WTC11 (cell line): ENCODE measurements around the gene HDGFL2. TPM values are rescaled to one million over a fixed set of nuclear protein-coding genes. Genes with fewer than 3 reads are reported as not detected.

Experiments used
- ATAC-seq: fragments of 200-7000 bp; cut with Tn5 transposase; 2 replicates; pipeline ENCODE4 v1.10.0; 2021; ENCODE audit warnings: mild to moderate bottlenecking, moderate library complexity
- CTCF ChIA-PET: fragments of 300-600 bp; sonication (Branson Sonifier 250); formaldehyde crosslinking; loops from one replicate; lab custom pipeline; 2021; ENCODE audit warnings: antibody characterized with exemption; lab: Charles Lee
- POLR2A ChIA-PET: fragments of 350-600 bp; sonication (Branson Sonifier 250); formaldehyde crosslinking; loops from one replicate; lab custom pipeline; 2021; ENCODE audit warnings: antibody characterized with exemption; lab: Charles Lee
- DNase-seq: peaks from one replicate; pipeline ENCODE4 v3.0.0; 2021; ENCODE audit warnings: low spot score
- H3K27ac Mint-ChIP-seq: 2 replicates; pipeline ENCODE4 v1.8.0; 2021; ENCODE audit warnings: mixed read lengths
- H3K27me3 Mint-ChIP-seq: 2 replicates; pipeline ENCODE4 v1.8.0; 2021; ENCODE audit warnings: low read depth, mild to moderate bottlenecking, moderate library complexity, mixed read lengths
- H3K36me3 Mint-ChIP-seq: 2 replicates; pipeline ENCODE4 v1.8.0; 2021; ENCODE audit warnings: mixed read lengths
- H3K4me1 Mint-ChIP-seq: 2 replicates; pipeline ENCODE4 v1.8.0; 2022; ENCODE audit warnings: mixed read lengths
- H3K4me3 Mint-ChIP-seq: 2 replicates; pipeline ENCODE4 v1.8.0; 2021; ENCODE audit warnings: mild to moderate bottlenecking, moderate library complexity, mixed read lengths
- H3K9me3 Mint-ChIP-seq: 2 replicates; pipeline ENCODE4 v1.8.0; 2021; ENCODE audit warnings: mixed read lengths
- ATF1 ChIP-seq: sonication (generic); formaldehyde crosslinking; IDR thresholded peaks from 2 replicates; pipeline ENCODE4 v1.8.1; 2023; ENCODE audit warnings: mild to moderate bottlenecking, moderate library complexity, missing genetic modification reagents
- CREB1 ChIP-seq: sonication (generic); formaldehyde crosslinking; IDR thresholded peaks from 2 replicates; pipeline ENCODE4 v1.8.0; 2023; ENCODE audit warnings: mild to moderate bottlenecking, missing genetic modification reagents
- ETV6 ChIP-seq: sonication (generic); formaldehyde crosslinking; IDR thresholded peaks from 2 replicates; pipeline ENCODE4 v1.8.1; 2022; ENCODE audit warnings: mild to moderate bottlenecking, missing genetic modification reagents
- NFYB ChIP-seq: sonication (generic); formaldehyde crosslinking; conservative IDR thresholded peaks from 2 replicates; pipeline ENCODE4 v1.8.0; 2022; ENCODE audit warnings: low read depth, missing genetic modification reagents
- RORB ChIP-seq: fragments of 250-450 bp; sonication (Bioruptor Pico); IDR thresholded peaks from 2 replicates; pipeline ENCODE4 v1.9.0; 2021; ENCODE audit warnings: mild to moderate bottlenecking
- ZNF121 ChIP-seq: sonication (generic); formaldehyde crosslinking; IDR thresholded peaks from 2 replicates; pipeline ENCODE4 v1.8.0; 2023; ENCODE audit warnings: missing genetic modification reagents
- ZNF671 ChIP-seq: fragments of 250-450 bp; sonication (Bioruptor Pico); IDR thresholded peaks from 2 replicates; pipeline ENCODE4 v1.8.0; 2021; ENCODE audit warnings: mild to moderate bottlenecking
- total RNA-seq: library from RNA; stranded (reverse); gene quantifications from 3 replicates; pipeline ENCODE4 v1.2.3, GENCODE V29; 2021
- TF ChIP-seq, protein P1 (sequence below): fragments of 250-450 bp; sonication (Bioruptor Pico); IDR thresholded peaks from 2 replicates; pipeline ENCODE4 v2.1.2; 2022; ENCODE audit warnings: mild to moderate bottlenecking, moderate library complexity
- TF ChIP-seq, protein P2 (sequence below): sonication (generic); formaldehyde crosslinking; IDR thresholded peaks from 2 replicates; pipeline ENCODE4 v1.8.0; 2023; ENCODE audit warnings: mild to moderate bottlenecking, missing genetic modification reagents
- TF ChIP-seq, protein P3 (sequence below): sonication (generic); formaldehyde crosslinking; IDR thresholded peaks from 2 replicates; pipeline ENCODE4 v1.8.0; 2022; ENCODE audit warnings: missing genetic modification reagents
- TF ChIP-seq, protein P4 (sequence below): fragments of 250-450 bp; sonication (Bioruptor Pico); IDR thresholded peaks from 2 replicates; pipeline ENCODE4 v1.9.0; 2021; ENCODE audit warnings: moderate library complexity, mild to moderate bottlenecking, inconsistent platforms, borderline replicate concordance
- TF ChIP-seq, protein P5 (sequence below): sonication (generic); formaldehyde crosslinking; IDR thresholded peaks from 2 replicates; pipeline ENCODE4 v1.8.0; 2023; ENCODE audit warnings: missing genetic modification reagents, mild to moderate bottlenecking, borderline replicate concordance

HDGFL2 gene
- total RNA-seq, 1 experiment from 2014 or later, result 115 TPM

DNA sequence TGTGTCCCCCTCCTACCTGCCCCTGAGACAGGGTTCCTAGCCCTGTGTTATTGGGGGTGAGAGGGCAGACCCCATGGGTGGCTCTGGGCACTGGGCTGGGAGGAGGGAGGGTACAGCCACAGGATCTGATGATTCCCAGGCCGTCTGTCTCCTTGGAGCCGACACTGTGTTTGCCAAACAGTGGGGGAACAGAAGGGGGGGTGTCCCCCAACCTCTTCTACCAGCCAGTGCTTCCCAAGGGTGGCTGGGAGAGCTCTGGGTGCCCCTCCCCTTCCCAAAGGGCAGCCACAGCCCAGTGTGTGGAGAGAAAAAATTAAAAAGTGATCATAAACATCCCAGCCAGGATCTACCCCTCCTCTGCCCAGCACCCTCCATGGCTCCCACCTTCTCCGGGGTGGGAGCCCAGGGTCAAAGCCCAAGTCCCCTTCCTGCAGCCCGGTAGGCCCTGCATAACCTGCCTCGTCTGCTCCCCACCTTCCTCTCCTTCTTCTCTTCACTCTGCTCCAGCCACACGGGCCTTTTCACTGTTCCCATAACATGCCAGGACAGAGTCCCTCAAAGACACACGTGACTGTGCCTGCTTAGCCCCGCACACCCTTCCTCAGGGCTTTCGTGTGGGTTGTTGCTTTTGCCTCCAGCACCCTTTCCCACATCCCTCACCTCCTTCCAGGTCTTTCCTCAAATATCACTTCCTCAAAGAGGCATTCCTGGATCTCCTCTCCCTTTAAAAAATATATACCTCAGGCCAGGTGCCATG is 47.6 kb downstream of the HDGFL2 start:
- H3K27me3 Mint-ChIP-seq, result peaks cover 68% of the 10 kb centered on the region
- no peaks in the 10 kb centered on the region for H3K9me3 Mint-ChIP-seq
- H3K4me1 Mint-ChIP-seq, result no peaks in the 10 kb centered on the region
- no peak overlapping the region for H3K4me3 Mint-ChIP-seq
- TF ChIP-seq RORB (CRISPR knock-in tag) (no peak), ETV6 (CRISPR knock-in tag) (no peak), NFYB (no peak), ZNF121 (CRISPR knock-in tag) (no peak)
- TF ChIP-seq, protein P1, sequence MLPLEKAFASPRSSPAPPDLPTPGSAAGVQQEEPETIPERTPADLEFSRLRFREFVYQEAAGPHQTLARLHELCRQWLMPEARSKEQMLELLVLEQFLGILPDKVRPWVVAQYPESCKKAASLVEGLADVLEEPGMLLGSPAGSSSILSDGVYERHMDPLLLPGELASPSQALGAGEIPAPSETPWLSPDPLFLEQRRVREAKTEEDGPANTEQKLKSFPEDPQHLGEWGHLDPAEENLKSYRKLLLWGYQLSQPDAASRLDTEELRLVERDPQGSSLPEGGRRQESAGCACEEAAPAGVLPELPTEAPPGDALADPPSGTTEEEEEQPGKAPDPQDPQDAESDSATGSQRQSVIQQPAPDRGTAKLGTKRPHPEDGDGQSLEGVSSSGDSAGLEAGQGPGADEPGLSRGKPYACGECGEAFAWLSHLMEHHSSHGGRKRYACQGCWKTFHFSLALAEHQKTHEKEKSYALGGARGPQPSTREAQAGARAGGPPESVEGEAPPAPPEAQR (CRISPR knock-in tag), result no peak
- TF ChIP-seq, protein P2, sequence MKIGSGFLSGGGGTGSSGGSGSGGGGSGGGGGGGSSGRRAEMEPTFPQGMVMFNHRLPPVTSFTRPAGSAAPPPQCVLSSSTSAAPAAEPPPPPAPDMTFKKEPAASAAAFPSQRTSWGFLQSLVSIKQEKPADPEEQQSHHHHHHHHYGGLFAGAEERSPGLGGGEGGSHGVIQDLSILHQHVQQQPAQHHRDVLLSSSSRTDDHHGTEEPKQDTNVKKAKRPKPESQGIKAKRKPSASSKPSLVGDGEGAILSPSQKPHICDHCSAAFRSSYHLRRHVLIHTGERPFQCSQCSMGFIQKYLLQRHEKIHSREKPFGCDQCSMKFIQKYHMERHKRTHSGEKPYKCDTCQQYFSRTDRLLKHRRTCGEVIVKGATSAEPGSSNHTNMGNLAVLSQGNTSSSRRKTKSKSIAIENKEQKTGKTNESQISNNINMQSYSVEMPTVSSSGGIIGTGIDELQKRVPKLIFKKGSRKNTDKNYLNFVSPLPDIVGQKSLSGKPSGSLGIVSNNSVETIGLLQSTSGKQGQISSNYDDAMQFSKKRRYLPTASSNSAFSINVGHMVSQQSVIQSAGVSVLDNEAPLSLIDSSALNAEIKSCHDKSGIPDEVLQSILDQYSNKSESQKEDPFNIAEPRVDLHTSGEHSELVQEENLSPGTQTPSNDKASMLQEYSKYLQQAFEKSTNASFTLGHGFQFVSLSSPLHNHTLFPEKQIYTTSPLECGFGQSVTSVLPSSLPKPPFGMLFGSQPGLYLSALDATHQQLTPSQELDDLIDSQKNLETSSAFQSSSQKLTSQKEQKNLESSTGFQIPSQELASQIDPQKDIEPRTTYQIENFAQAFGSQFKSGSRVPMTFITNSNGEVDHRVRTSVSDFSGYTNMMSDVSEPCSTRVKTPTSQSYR, result no peak
- TF ChIP-seq, protein P3, sequence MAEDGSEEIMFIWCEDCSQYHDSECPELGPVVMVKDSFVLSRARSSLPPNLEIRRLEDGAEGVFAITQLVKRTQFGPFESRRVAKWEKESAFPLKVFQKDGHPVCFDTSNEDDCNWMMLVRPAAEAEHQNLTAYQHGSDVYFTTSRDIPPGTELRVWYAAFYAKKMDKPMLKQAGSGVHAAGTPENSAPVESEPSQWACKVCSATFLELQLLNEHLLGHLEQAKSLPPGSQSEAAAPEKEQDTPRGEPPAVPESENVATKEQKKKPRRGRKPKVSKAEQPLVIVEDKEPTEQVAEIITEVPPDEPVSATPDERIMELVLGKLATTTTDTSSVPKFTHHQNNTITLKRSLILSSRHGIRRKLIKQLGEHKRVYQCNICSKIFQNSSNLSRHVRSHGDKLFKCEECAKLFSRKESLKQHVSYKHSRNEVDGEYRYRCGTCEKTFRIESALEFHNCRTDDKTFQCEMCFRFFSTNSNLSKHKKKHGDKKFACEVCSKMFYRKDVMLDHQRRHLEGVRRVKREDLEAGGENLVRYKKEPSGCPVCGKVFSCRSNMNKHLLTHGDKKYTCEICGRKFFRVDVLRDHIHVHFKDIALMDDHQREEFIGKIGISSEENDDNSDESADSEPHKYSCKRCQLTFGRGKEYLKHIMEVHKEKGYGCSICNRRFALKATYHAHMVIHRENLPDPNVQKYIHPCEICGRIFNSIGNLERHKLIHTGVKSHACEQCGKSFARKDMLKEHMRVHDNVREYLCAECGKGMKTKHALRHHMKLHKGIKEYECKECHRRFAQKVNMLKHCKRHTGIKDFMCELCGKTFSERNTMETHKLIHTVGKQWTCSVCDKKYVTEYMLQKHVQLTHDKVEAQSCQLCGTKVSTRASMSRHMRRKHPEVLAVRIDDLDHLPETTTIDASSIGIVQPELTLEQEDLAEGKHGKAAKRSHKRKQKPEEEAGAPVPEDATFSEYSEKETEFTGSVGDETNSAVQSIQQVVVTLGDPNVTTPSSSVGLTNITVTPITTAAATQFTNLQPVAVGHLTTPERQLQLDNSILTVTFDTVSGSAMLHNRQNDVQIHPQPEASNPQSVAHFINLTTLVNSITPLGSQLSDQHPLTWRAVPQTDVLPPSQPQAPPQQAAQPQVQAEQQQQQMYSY (CRISPR knock-in tag), result no peak
- TF ChIP-seq, protein P4, sequence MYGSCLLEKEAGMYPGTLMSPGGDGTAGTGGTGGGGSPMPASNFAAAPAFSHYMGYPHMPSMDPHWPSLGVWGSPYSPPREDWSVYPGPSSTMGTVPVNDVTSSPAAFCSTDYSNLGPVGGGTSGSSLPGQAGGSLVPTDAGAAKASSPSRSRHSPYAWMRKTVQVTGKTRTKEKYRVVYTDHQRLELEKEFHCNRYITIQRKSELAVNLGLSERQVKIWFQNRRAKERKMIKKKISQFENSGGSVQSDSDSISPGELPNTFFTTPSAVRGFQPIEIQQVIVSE (CRISPR knock-in tag), result no peak
- TF ChIP-seq, all 79 proteins: peak for 0
- DNase-seq (no peak), ATAC-seq (no peak)
- no peak overlapping the region for H3K27ac Mint-ChIP-seq
- POLR2A ChIA-PET, result no interaction called here
- H3K36me3 Mint-ChIP-seq, result no peaks in the 10 kb centered on the region
- CTCF ChIA-PET, result interaction anchor here (1.1 kb wide), 2 partner anchors 116 to 157 kb away, joined by 3 read pairs; no protein-coding TSS in a partner anchor

DNA sequence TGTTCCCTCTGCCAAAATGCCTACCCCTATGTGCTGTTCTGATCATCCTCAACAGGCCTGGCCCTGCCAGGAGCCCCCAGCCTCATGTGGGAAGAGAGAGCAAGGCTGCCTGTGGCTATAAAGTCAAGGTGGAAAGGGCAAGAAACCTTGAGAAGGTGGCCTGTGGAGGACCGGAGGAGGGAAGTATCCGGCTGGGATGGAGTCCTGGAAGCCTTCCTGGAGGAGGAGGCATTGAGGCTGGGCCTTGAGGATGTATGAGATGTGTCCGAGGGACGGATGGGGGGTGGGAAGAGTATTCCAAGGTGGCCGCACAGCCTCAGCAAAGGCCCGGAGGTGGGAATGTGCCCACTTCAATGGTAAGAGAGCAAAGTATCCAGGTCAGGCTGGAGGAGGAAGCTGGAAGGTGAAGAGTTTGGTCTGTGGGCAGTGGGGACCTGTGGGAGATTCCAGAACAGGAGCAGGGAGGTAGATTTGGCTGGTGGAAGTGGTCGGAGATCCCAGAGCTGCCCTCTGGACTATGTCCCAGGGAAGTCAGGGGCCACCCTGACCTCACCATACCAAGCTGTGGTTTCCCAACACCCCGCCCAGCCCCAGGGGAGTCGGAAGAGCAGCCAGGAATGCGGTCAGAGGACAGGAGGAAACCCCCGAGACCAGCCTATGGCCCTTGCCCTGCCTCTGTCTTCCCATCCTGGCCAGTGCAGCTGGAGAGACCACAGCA is 49.2 kb downstream of the HDGFL2 start:
- Mint-ChIP-seq H3K4me3 (no peak overlapping the region), H3K9me3 (no peaks in the 10 kb centered on the region), H3K36me3 (no peaks in the 10 kb centered on the region), H3K27me3 (peaks cover 55% of the 10 kb centered on the region), H3K4me1 (no peaks in the 10 kb centered on the region), H3K27ac (no peak overlapping the region)
- no peak for DNase-seq
- CTCF ChIA-PET, result interaction anchor here (0.6 to 1.8 kb wide), 10 partner anchors 14 to 116 kb away, joined by 3 to 14 read pairs (median 4); partner anchors contain the start of gene PLIN5
- POLR2A ChIA-PET, result no interaction called here
- no peak for ATAC-seq
- TF ChIP-seq ZNF671 (CRISPR knock-in tag) (no peak), ATF1 (CRISPR knock-in tag) (no peak), CREB1 (CRISPR knock-in tag) (no peak)
- TF ChIP-seq, protein P5, sequence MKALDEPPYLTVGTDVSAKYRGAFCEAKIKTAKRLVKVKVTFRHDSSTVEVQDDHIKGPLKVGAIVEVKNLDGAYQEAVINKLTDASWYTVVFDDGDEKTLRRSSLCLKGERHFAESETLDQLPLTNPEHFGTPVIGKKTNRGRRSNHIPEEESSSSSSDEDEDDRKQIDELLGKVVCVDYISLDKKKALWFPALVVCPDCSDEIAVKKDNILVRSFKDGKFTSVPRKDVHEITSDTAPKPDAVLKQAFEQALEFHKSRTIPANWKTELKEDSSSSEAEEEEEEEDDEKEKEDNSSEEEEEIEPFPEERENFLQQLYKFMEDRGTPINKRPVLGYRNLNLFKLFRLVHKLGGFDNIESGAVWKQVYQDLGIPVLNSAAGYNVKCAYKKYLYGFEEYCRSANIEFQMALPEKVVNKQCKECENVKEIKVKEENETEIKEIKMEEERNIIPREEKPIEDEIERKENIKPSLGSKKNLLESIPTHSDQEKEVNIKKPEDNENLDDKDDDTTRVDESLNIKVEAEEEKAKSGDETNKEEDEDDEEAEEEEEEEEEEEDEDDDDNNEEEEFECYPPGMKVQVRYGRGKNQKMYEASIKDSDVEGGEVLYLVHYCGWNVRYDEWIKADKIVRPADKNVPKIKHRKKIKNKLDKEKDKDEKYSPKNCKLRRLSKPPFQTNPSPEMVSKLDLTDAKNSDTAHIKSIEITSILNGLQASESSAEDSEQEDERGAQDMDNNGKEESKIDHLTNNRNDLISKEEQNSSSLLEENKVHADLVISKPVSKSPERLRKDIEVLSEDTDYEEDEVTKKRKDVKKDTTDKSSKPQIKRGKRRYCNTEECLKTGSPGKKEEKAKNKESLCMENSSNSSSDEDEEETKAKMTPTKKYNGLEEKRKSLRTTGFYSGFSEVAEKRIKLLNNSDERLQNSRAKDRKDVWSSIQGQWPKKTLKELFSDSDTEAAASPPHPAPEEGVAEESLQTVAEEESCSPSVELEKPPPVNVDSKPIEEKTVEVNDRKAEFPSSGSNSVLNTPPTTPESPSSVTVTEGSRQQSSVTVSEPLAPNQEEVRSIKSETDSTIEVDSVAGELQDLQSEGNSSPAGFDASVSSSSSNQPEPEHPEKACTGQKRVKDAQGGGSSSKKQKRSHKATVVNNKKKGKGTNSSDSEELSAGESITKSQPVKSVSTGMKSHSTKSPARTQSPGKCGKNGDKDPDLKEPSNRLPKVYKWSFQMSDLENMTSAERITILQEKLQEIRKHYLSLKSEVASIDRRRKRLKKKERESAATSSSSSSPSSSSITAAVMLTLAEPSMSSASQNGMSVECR (CRISPR knock-in tag), result no peak
- TF ChIP-seq, protein P3 (CRISPR knock-in tag), result no peak
